VCaP (cell line): ENCODE data around the gene RHOT2.

Experiments
- H3K27ac ChIP-seq: fragments of 450-650 bp; 2 replicates; pipeline ENCODE4 v1.5.1; 2017
- TF ChIP-seq, protein P1 (sequence below): fragments of 450-650 bp; conservative IDR thresholded peaks from 2 replicates; pipeline ENCODE4 v1.5.1; 2017; ENCODE audit warnings: mild to moderate bottlenecking, moderate library complexity

Gene RHOT2

DNA sequence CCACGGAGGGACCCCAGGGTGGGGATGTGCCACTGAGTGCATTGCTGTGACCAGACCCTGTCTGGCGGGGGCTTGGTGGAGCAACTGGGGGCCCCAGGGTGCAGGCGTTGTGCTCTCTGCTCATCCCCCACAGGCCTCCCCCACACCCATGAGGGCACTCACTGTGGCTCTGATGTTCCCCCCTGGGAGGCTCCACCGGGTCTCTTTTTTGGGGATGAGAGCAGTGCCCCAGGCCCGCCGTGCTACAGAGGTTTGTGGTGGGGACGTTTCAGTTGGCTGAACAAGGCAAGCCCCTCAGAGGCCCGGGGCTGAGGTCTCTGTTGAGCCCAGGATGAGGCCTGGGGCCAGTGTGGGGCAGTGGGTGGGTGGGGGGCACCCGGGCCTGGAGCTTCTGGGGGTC is 55.8 kb downstream of the RHOT2 start:
- TF ChIP-seq, protein P1, sequence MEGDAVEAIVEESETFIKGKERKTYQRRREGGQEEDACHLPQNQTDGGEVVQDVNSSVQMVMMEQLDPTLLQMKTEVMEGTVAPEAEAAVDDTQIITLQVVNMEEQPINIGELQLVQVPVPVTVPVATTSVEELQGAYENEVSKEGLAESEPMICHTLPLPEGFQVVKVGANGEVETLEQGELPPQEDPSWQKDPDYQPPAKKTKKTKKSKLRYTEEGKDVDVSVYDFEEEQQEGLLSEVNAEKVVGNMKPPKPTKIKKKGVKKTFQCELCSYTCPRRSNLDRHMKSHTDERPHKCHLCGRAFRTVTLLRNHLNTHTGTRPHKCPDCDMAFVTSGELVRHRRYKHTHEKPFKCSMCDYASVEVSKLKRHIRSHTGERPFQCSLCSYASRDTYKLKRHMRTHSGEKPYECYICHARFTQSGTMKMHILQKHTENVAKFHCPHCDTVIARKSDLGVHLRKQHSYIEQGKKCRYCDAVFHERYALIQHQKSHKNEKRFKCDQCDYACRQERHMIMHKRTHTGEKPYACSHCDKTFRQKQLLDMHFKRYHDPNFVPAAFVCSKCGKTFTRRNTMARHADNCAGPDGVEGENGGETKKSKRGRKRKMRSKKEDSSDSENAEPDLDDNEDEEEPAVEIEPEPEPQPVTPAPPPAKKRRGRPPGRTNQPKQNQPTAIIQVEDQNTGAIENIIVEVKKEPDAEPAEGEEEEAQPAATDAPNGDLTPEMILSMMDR: no peak
- H3K27ac ChIP-seq: no peak overlapping the region
